Naive thymus-derived CD4-positive, alpha-beta T cell (primary cell): ENCODE results near the gene SORCS2. TPM values are rescaled to one million over a fixed set of nuclear protein-coding genes. Genes with fewer than 3 reads are reported as not detected.

Source experiments
- ATAC-seq: fragments of 150-1000 bp; cut with Tn5 transposase; 2 replicates; pipeline ENCODE4 v1.10.0; 2021; ENCODE audit warnings: mild to moderate bottlenecking, moderate library complexity
- CTCF ChIA-PET: fragments of 350-600 bp; sonication (Branson Sonifier 250); formaldehyde crosslinking; loops from one replicate; lab custom pipeline; 2021; ENCODE audit warnings: antibody characterized with exemption; lab: Charles Lee
- POLR2A ChIA-PET: fragments of 350-600 bp; sonication (Branson Sonifier 250); formaldehyde crosslinking; loops from one replicate; lab custom pipeline; 2021; ENCODE audit warnings: antibody characterized with exemption, inconsistent platforms; lab: Charles Lee
- DNase-seq, 9 donors: peaks; one replicate each; pipeline versions ENCODE4 v3.0.0 to v3.0.0-alpha.2; 2020 to 2022; ENCODE audit warnings: mixed read lengths in 1 of 9
- H3K27ac ChIP-seq: one replicate; pipeline ENCODE4 v1.7.0; 2013; ENCODE audit warnings: mild to moderate bottlenecking, low read depth, low read length, moderate library complexity
- H3K27me3 ChIP-seq, 2 donors: one replicate each; pipeline ENCODE4 v1.7.0; 2013; ENCODE audit warnings: low read length in 2 of 2, mild to moderate bottlenecking in 2 of 2, moderate library complexity in 2 of 2; ENCODE audit not compliant: control insufficient read depth in 2 of 2, insufficient read depth in 2 of 2
- H3K36me3 ChIP-seq, 3 experiments: 1 replicate in 2 of 3; 2 replicates in 1 of 3; pipeline ENCODE4 v1.7.0; 2013; ENCODE audit warnings: low read length in 3 of 3, mild to moderate bottlenecking in 3 of 3, moderate library complexity in 1 of 3; ENCODE audit not compliant: insufficient read depth in 3 of 3, control insufficient read depth in 2 of 3
- H3K4me1 ChIP-seq, 2 donors: one replicate each; pipeline ENCODE4 v1.7.0; 2013; ENCODE audit warnings: low read length in 2 of 2, mild to moderate bottlenecking in 2 of 2, moderate library complexity in 1 of 2; ENCODE audit not compliant: control insufficient read depth in 2 of 2, insufficient read depth in 2 of 2
- H3K4me3 ChIP-seq: 2 replicates; pipeline ENCODE4 v1.7.0; 2013; ENCODE audit warnings: mild to moderate bottlenecking, low read length
- H3K9me3 ChIP-seq, 3 experiments: 1 replicate in 2 of 3; 2 replicates in 1 of 3; pipeline ENCODE4 v1.7.0; 2013; ENCODE audit warnings: low read length in 3 of 3; ENCODE audit not compliant: control insufficient read depth in 2 of 3
- H3K27ac Mint-ChIP-seq, 9 donors: one replicate each; pipeline ENCODE4 v1.8.0; 2020 to 2022; ENCODE audit warnings: mixed read lengths in 9 of 9, mild to moderate bottlenecking in 8 of 9, moderate library complexity in 5 of 9, inconsistent platforms in 2 of 9
- H3K27me3 Mint-ChIP-seq, 5 donors: one replicate each; pipeline ENCODE4 v1.8.0; 2021 to 2022; ENCODE audit warnings: mixed read lengths in 5 of 5, mild to moderate bottlenecking in 1 of 5
- H3K36me3 Mint-ChIP-seq, 5 donors: one replicate each; pipeline ENCODE4 v1.8.0; 2020 to 2022; ENCODE audit warnings: mixed read lengths in 5 of 5, mild to moderate bottlenecking in 3 of 5, inconsistent platforms in 1 of 5
- H3K4me1 Mint-ChIP-seq, 7 donors: one replicate each; pipeline ENCODE4 v1.8.0; 2020 to 2022; ENCODE audit warnings: mixed read lengths in 7 of 7, mild to moderate bottlenecking in 3 of 7, inconsistent platforms in 1 of 7
- H3K4me3 Mint-ChIP-seq, 10 donors: one replicate each; pipeline ENCODE4 v1.8.0; 2020 to 2022; ENCODE audit warnings: mild to moderate bottlenecking in 10 of 10, mixed read lengths in 10 of 10, moderate library complexity in 6 of 10, inconsistent platforms in 2 of 10
- H3K9me3 Mint-ChIP-seq, 11 donors: one replicate each; pipeline ENCODE4 v1.8.0; 2020 to 2022; ENCODE audit warnings: mixed read lengths in 11 of 11, mild to moderate bottlenecking in 4 of 11, inconsistent platforms in 1 of 11, moderate library complexity in 1 of 11
- intact Hi-C, 2 donors: fragments of 100-400 bp; cut with micrococcal nuclease; formaldehyde crosslinking; loops; one replicate each; pipeline ENCODE4 v1.15.1; 2023
- polyA plus RNA-seq, 2 donors: library from polyadenylated mRNA; unstranded; fragments of 300-500 nt; fragmentation: Illumina TruSeq; gene quantifications; one replicate each; pipeline ENCODE4 v1.2.3, GENCODE V29; 2021
- total RNA-seq, 6 experiments: library from RNA in 5 of 6; stranded (reverse) in 5 of 6; gene quantifications; 1 replicate in 5 of 6; 2 replicates in 1 of 6; pipeline ENCODE4 v1.2.3 and lab custom pipeline; 2021 to 2026

SORCS2 gene
- total and polyA plus RNA-seq, 7 experiments from 2014 or later: 0.10 TPM; not detected in 6

DNA sequence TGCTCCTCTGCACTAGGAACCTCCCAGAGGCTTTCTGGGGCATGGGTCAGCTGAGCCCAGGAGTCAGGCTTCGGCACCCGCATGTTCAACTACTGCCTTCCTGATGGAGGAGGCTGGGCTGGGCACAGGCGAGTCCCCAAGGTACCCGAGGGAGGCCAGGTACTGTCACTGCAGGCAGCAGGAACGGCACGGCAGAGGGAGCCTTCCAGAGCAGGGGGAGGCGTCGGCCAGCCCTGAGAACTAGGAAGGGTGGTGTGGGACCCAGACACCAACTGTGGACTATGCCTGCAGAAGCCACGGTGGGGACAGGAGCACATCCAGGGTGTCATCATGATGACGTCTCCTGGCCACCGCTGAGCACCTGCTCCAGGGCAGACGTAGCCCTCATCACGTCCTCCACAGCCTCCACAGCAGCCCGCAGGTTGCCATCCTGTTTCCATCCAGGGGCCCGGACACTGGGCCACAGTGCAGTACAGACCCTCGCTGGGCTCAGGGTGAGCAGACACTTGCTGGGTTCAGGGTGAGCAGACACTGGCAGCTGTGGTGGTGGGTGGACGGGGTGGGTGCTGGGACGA, 40.8 kb downstream of the SORCS2 start:
- ChIA-PET POLR2A (no interaction called here), CTCF (no interaction called here)
- Histone ChIP-seq H3K4me3 (no peak overlapping the region), H3K9me3 (no peaks in the 10 kb centered on the region), H3K36me3 (no peaks in the 10 kb centered on the region), H3K27ac (no peak overlapping the region), H3K4me1 (no peaks in the 10 kb centered on the region), H3K27me3 (no peaks in the 10 kb centered on the region)
- H3K4me3 Mint-ChIP-seq: no peak overlapping the region
- H3K27ac Mint-ChIP-seq: no peak overlapping the region
- H3K9me3 Mint-ChIP-seq: peaks cover 0 to 4% (median 0%) of the 10 kb centered on the region in 11 donors
- ATAC-seq (peak; percentile 18), DNase-seq (no peak)
- no peaks in the 10 kb centered on the region for H3K4me1 Mint-ChIP-seq
- no peaks in the 10 kb centered on the region for H3K36me3 Mint-ChIP-seq
- intact Hi-C loops: no loop called here
- H3K27me3 Mint-ChIP-seq: peaks cover 0 to 7% (median 0%) of the 10 kb centered on the region in 5 donors

DNA sequence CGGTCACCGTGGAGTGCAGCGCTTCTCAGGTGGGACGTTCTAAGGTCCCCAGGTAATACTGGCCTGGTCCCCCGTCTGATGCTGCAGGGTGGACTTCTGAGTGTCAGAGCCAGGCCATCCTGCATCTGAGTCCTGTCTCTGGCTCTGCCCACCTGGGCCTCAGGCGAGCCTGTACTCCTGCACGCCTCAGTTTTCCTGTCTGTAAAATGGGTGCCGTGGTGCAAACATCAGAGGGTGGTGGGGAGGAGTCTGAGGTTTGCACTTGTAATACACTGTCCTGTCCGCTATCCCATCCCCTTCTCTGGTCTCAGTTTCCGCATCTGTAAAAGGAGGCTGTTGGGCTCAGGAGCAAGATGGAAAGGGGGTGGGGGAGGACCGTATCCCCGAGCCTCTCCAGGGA, 41.3 kb downstream of the SORCS2 start:
- no peaks in the 10 kb centered on the region for H3K36me3 Mint-ChIP-seq
- peaks cover 0 to 9% (median 0%) of the 10 kb centered on the region in 11 donors for H3K9me3 Mint-ChIP-seq
- ChIA-PET CTCF (no interaction called here), POLR2A (no interaction called here)
- H3K36me3 ChIP-seq: no peaks in the 10 kb centered on the region
- DNase-seq: no peak
- no peak overlapping the region for H3K27ac Mint-ChIP-seq
- H3K27me3 ChIP-seq: no peaks in the 10 kb centered on the region
- H3K4me3 ChIP-seq: no peak overlapping the region
- H3K4me3 Mint-ChIP-seq: no peak overlapping the region
- peaks cover 0 to 8% (median 0%) of the 10 kb centered on the region in 5 donors for H3K27me3 Mint-ChIP-seq
- H3K4me1 Mint-ChIP-seq: no peaks in the 10 kb centered on the region
- peaks cover 0 to 4% (median 0%) of the 10 kb centered on the region in 3 experiments for H3K9me3 ChIP-seq
- no peak overlapping the region for H3K27ac ChIP-seq
- H3K4me1 ChIP-seq: no peaks in the 10 kb centered on the region
- ATAC-seq: peak; percentile 10
- intact Hi-C loops: no loop called here

DNA sequence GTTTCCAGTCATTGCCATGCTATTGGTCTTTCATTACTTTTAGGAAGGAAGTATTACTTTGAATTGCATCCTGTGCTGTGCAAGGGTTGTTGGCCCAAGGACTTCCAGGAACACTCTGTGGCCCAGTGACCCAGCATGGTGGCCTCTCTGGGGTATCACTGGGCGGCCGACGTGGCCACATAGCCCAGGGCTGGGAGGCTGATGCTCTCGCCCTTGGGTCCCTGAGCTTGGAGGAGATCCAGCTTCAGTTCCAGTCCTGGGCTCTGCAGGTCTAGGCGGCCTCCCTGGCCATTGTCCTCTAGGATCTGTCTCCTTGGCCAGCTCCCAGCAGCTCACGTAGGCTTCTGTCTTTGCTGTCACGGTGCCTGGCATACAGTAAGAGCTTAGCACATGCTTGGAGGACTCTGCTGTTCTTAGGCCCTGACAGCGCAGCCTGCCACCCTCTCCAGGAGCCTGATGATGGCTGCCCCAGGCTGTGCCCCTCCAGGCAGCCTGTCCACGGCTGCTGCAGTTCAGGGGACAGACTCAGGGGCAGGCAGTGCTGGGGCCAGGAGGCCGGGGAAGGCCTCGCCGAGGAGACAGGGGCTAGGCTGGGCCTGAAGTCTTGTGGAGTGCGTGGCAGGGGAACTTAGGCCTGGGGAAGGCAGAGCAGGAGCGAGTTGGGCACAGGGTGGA, 42.2 kb downstream of the SORCS2 start:
- peaks cover 0 to 12% (median 4%) of the 10 kb centered on the region in 5 donors for H3K27me3 Mint-ChIP-seq
- POLR2A ChIA-PET: no interaction called here

DNA sequence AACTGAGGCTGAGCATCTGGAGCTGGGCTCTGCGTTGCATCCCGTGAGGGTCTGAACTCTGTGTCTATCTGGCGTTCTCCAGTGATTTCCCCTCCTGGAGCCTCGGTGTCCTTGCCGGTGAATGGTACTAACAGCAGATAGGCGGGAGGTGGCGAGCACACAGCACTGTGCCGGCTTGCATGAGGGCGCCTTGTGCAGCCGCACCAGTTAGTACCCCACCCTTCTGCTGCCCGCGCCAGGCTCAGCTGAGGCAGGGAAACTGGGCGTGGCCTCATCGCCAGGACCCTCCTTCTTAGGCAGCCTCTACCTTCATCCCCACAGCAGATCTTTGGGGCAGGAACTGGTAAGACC, 42.7 kb downstream of the SORCS2 start:
- ChIA-PET POLR2A (no interaction called here), CTCF (no interaction called here)
- H3K4me1 Mint-ChIP-seq: no peaks in the 10 kb centered on the region
- no peaks in the 10 kb centered on the region for H3K4me1 ChIP-seq
- H3K27ac Mint-ChIP-seq: no peak overlapping the region
- peaks cover 0 to 5% (median 0%) of the 10 kb centered on the region in 5 donors for H3K36me3 Mint-ChIP-seq
- no peak overlapping the region for H3K4me3 ChIP-seq
- H3K9me3 Mint-ChIP-seq: peaks cover 0 to 19% (median 2%) of the 10 kb centered on the region in 11 donors
- ATAC-seq (no peak), DNase-seq (no peak)
- H3K4me3 Mint-ChIP-seq: no peak overlapping the region
- H3K27me3 Mint-ChIP-seq: peaks cover 0 to 12% (median 4%) of the 10 kb centered on the region in 5 donors
- intact Hi-C loops: no loop called here
- no peaks in the 10 kb centered on the region for H3K36me3 ChIP-seq
- no peak overlapping the region for H3K27ac ChIP-seq
- H3K27me3 ChIP-seq: no peaks in the 10 kb centered on the region
- peaks cover 0 to 10% (median 0%) of the 10 kb centered on the region in 3 experiments for H3K9me3 ChIP-seq

More for the DNA sequence above, 42.2 kb downstream of the SORCS2 start:
- no peak for DNase-seq
- no peak overlapping the region for H3K27ac ChIP-seq
- no peaks in the 10 kb centered on the region for H3K4me1 Mint-ChIP-seq
- H3K4me1 ChIP-seq: no peaks in the 10 kb centered on the region
- intact Hi-C loops: no loop called here
- H3K9me3 Mint-ChIP-seq: peaks cover 0 to 18% (median 2%) of the 10 kb centered on the region in 11 donors
- no peaks in the 10 kb centered on the region for H3K36me3 ChIP-seq
- no peak overlapping the region for H3K27ac Mint-ChIP-seq
- H3K4me3 ChIP-seq: no peak overlapping the region
- CTCF ChIA-PET: no interaction called here
- peaks cover 0 to 10% (median 0%) of the 10 kb centered on the region in 3 experiments for H3K9me3 ChIP-seq
- H3K36me3 Mint-ChIP-seq: peaks cover 0 to 5% (median 0%) of the 10 kb centered on the region in 5 donors
- no peaks in the 10 kb centered on the region for H3K27me3 ChIP-seq
- no peak for ATAC-seq
- no peak overlapping the region for H3K4me3 Mint-ChIP-seq

DNA sequence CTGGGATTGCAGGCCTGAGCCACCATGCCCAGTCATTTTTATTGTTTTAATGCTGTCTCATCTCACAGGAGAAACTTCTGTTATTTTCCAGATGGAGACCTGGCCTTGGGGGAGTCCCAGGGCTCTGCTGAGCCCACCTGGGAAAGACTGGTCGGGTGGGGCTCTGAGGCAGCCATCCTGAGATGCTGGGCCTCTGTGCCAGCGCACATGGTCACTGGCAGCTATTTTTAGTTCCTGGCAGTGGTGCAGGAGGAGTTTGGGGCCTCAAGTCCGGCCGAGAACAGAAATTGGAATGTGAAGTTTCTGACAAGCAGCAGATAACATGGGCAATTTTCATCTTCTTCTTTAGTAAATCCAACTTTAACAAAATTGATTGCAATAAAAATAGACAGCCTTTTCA, 44.5 kb downstream of the SORCS2 start:
- DNase-seq (no peak), ATAC-seq (no peak)
- H3K27ac ChIP-seq: no peak overlapping the region
- H3K9me3 ChIP-seq: peaks cover 0 to 10% (median 0%) of the 10 kb centered on the region in 3 experiments
- intact Hi-C loops: no loop called here
- no peaks in the 10 kb centered on the region for H3K4me1 Mint-ChIP-seq
- peaks cover 0 to 12% (median 4%) of the 10 kb centered on the region in 5 donors for H3K27me3 Mint-ChIP-seq
- ChIA-PET POLR2A (no interaction called here), CTCF (no interaction called here)
- H3K4me1 ChIP-seq: no peaks in the 10 kb centered on the region
- H3K4me3 Mint-ChIP-seq: no peak overlapping the region
- H3K9me3 Mint-ChIP-seq: peaks cover 0 to 19% (median 2%) of the 10 kb centered on the region in 11 donors
- no peaks in the 10 kb centered on the region for H3K36me3 ChIP-seq
- H3K36me3 Mint-ChIP-seq: peaks cover 0 to 5% (median 0%) of the 10 kb centered on the region in 5 donors
- H3K4me3 ChIP-seq: no peak overlapping the region
- H3K27ac Mint-ChIP-seq: no peak overlapping the region
- no peaks in the 10 kb centered on the region for H3K27me3 ChIP-seq

DNA sequence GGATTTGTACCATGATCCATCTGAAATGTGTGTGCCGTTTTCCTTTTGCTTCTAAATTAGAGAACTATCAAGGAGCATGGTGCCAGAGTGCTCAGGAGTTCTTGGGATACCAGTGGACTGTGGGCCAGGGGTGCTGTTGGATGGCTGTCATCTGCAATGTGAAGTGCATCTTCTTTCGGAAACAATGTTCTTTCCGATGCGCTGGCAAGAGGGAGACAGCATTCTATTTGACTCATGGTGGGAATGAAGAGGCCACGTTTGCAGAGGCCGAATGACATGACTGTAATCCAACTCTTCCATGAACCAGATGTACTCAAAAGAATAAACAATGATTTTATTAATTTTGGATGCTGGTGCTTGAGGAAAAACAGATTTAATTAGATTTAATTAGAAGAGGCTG, 45.5 kb downstream of the SORCS2 start:
- intact Hi-C loops: no loop called here
- Histone ChIP-seq H3K9me3 (peaks cover 0 to 10% (median 0%) of the 10 kb centered on the region in 3 experiments), H3K4me3 (no peak overlapping the region), H3K27ac (no peak overlapping the region), H3K4me1 (no peaks in the 10 kb centered on the region), H3K27me3 (no peaks in the 10 kb centered on the region), H3K36me3 (no peaks in the 10 kb centered on the region)
- Mint-ChIP-seq H3K36me3 (peaks cover 0 to 5% (median 0%) of the 10 kb centered on the region in 5 donors), H3K27ac (no peak overlapping the region), H3K4me3 (no peak overlapping the region), H3K27me3 (peaks cover 0 to 12% (median 4%) of the 10 kb centered on the region in 5 donors), H3K4me1 (no peaks in the 10 kb centered on the region), H3K9me3 (peaks cover 0 to 19% (median 2%) of the 10 kb centered on the region in 11 donors)
- POLR2A ChIA-PET: no interaction called here
- no peak for DNase-seq
- CTCF ChIA-PET: no interaction called here
- no peak for ATAC-seq
